Neural cell (in vitro differentiated cells): Measurements from ENCODE around the gene PDHB. TPM values are rescaled to one million over a fixed set of nuclear protein-coding genes. Genes with fewer than 3 reads are reported as not detected.

Source experiments
- H2AFZ ChIP-seq: fragments of 200-600, 300-800 bp; sonication (generic), shearing (Covaris generic); 2 replicates; pipeline ENCODE4 v1.6.0; 2014; ENCODE audit warnings: low read depth, mild to moderate bottlenecking, antibody characterized with exemption, low read length, moderate library complexity
- H3F3A ChIP-seq: fragments of 200-600 bp; shearing (Covaris generic); 2 replicates; pipeline ENCODE4 v1.6.1; 2016; ENCODE audit warnings: mild to moderate bottlenecking, moderate library complexity, mixed read lengths, antibody characterized with exemption, low read length; ENCODE audit not compliant: insufficient read depth, poor library complexity, severe bottlenecking
- H3K27ac ChIP-seq: fragments of 200-600, 300-800 bp; sonication (generic), shearing (Covaris generic); 2 replicates; pipeline ENCODE4 v1.5.1; 2014; ENCODE audit warnings: mild to moderate bottlenecking, low read length, moderate library complexity
- H3K27me3 ChIP-seq: fragments of 300-800, 200-600 bp; sonication (generic), shearing (Covaris generic); 2 replicates; pipeline ENCODE4 v1.6.0; 2014; ENCODE audit warnings: mild to moderate bottlenecking, low read depth, low read length, moderate library complexity; ENCODE audit not compliant: insufficient read depth
- H3K36me3 ChIP-seq: fragments of 300-800, 200-600 bp; sonication (generic), shearing (Covaris generic); 2 replicates; pipeline ENCODE4 v1.5.1; 2014; ENCODE audit warnings: mild to moderate bottlenecking, antibody characterized with exemption, low read length, moderate library complexity; ENCODE audit not compliant: insufficient read depth
- H3K4me2 ChIP-seq: fragments of 300-800, 200-600 bp; sonication (generic), shearing (Covaris generic); 2 replicates; pipeline ENCODE4 v1.6.0; 2014; ENCODE audit warnings: mild to moderate bottlenecking, low read length
- H3K4me3 ChIP-seq: fragments of 300-800, 200-600 bp; sonication (generic), shearing (Covaris generic); 2 replicates; pipeline ENCODE4 v1.5.1; 2014; ENCODE audit warnings: mild to moderate bottlenecking, low read length, moderate library complexity
- H3K79me2 ChIP-seq: fragments of 200-600 bp; shearing (Covaris generic); replicated peaks from 2 replicates; pipeline ENCODE4 v1.6.0; 2014; ENCODE audit warnings: mild to moderate bottlenecking, low read length, moderate library complexity; ENCODE audit not compliant: insufficient read depth
- H3K9ac ChIP-seq: fragments of 300-800, 200-600 bp; sonication (generic), shearing (Covaris generic); 2 replicates; pipeline ENCODE4 v1.6.1; 2016; ENCODE audit warnings: mild to moderate bottlenecking, low read length, mixed read lengths
- H3K9me2 ChIP-seq: fragments of 200-600 bp; shearing (Covaris generic); 2 replicates; pipeline ENCODE4 v1.6.1; 2016; ENCODE audit warnings: mild to moderate bottlenecking, low read length, mixed read lengths; ENCODE audit not compliant: insufficient read depth
- H3K9me3 ChIP-seq: fragments of 200-600, 300-800 bp; sonication (generic), shearing (Covaris generic); 2 replicates; pipeline ENCODE4 v1.6.1; 2016; ENCODE audit warnings: mild to moderate bottlenecking, mixed run types, low read length, moderate library complexity, mixed read lengths
- H4K20me1 ChIP-seq: fragments of 200-600 bp; shearing (Covaris generic); 2 replicates; pipeline ENCODE4 v1.6.1; 2016; ENCODE audit warnings: mild to moderate bottlenecking, mixed run types; ENCODE audit not compliant: insufficient read depth
- EP300 ChIP-seq: fragments of 450-650 bp; conservative IDR thresholded peaks from 2 replicates; pipeline ENCODE4 v1.6.1; 2014; ENCODE audit warnings: antibody characterized with exemption, mild to moderate bottlenecking, moderate library complexity; ENCODE audit not compliant: poor library complexity, severe bottlenecking
- EZH2 ChIP-seq: fragments of 200-600, 300-800 bp; shearing (Covaris generic), sonication (generic); IDR thresholded peaks from 2 replicates; pipeline ENCODE4 v1.6.1; 2014; ENCODE audit warnings: antibody characterized with exemption, low read length, borderline replicate concordance, mild to moderate bottlenecking; ENCODE audit not compliant: insufficient read depth, poor library complexity, severe bottlenecking
- MXI1 ChIP-seq: fragments of 450-650 bp; conservative IDR thresholded peaks from 2 replicates; pipeline ENCODE4 v1.6.1; 2014; ENCODE audit warnings: antibody characterized with exemption, mild to moderate bottlenecking; ENCODE audit not compliant: poor library complexity, severe bottlenecking
- POLR2AphosphoS5 ChIP-seq: IDR thresholded peaks from 2 replicates; pipeline ENCODE4 v1.6.1; 2012
- RAD21 ChIP-seq: fragments of 450-650 bp; conservative IDR thresholded peaks from 2 replicates; pipeline ENCODE4 v1.6.1; 2014; ENCODE audit warnings: antibody characterized with exemption, mild to moderate bottlenecking, moderate library complexity
- SMC3 ChIP-seq: fragments of 450-650 bp; conservative IDR thresholded peaks from 2 replicates; pipeline ENCODE4 v1.6.1; 2014; ENCODE audit warnings: antibody characterized with exemption, mild to moderate bottlenecking, moderate library complexity; ENCODE audit not compliant: poor library complexity
- TAF1 ChIP-seq: IDR thresholded peaks from 2 replicates; pipeline ENCODE4 v1.6.1; 2012; ENCODE audit warnings: low read depth
- polyA plus RNA-seq: library from polyadenylated mRNA; depleted of rRNA; stranded (reverse); fragments of >200 nt; gene quantifications from 2 replicates; pipeline ENCODE4 v1.2.3, GENCODE V29; 2014
- TF ChIP-seq, protein P1 (sequence below): fragments of 450-650 bp; IDR thresholded peaks from 2 replicates; pipeline ENCODE4 v1.5.1; 2014; ENCODE audit warnings: antibody characterized with exemption, mild to moderate bottlenecking, moderate library complexity; ENCODE audit not compliant: poor library complexity, severe bottlenecking
- TF ChIP-seq, protein P2 (sequence below): IDR thresholded peaks from 2 replicates; pipeline ENCODE4 v1.6.1; 2012; ENCODE audit warnings: borderline replicate concordance

The PDHB gene
- polyA plus RNA-seq, 1 donor from 2014 or later: 154 TPM

DNA sequence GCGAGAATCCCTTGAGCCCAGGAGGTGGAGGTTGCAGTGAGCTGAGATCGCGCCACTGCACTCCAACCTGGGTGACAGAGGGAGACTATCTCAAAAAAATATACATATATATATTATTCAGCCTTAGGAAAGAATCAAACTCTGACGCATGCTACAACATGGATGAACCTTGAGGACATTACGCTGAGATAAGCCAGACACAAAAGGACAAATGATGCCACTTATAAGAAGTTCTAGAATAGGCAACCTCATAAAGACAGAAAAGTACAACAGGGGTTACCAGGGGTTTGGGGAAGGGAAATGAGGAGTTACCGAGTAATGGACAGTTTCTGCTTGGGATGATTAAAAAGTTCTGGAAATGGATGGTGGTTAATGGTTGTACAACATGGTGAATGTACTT is 727 bp downstream of the PDHB start:
- TF ChIP-seq EZH2: no peak
- no peak for TF ChIP-seq RAD21
- no peak for TF ChIP-seq EP300
- no peak for TF ChIP-seq POLR2AphosphoS5
- no peak for TF ChIP-seq SMC3
- TF ChIP-seq, protein P1, sequence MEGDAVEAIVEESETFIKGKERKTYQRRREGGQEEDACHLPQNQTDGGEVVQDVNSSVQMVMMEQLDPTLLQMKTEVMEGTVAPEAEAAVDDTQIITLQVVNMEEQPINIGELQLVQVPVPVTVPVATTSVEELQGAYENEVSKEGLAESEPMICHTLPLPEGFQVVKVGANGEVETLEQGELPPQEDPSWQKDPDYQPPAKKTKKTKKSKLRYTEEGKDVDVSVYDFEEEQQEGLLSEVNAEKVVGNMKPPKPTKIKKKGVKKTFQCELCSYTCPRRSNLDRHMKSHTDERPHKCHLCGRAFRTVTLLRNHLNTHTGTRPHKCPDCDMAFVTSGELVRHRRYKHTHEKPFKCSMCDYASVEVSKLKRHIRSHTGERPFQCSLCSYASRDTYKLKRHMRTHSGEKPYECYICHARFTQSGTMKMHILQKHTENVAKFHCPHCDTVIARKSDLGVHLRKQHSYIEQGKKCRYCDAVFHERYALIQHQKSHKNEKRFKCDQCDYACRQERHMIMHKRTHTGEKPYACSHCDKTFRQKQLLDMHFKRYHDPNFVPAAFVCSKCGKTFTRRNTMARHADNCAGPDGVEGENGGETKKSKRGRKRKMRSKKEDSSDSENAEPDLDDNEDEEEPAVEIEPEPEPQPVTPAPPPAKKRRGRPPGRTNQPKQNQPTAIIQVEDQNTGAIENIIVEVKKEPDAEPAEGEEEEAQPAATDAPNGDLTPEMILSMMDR: no peak
- TF ChIP-seq, protein P2, sequence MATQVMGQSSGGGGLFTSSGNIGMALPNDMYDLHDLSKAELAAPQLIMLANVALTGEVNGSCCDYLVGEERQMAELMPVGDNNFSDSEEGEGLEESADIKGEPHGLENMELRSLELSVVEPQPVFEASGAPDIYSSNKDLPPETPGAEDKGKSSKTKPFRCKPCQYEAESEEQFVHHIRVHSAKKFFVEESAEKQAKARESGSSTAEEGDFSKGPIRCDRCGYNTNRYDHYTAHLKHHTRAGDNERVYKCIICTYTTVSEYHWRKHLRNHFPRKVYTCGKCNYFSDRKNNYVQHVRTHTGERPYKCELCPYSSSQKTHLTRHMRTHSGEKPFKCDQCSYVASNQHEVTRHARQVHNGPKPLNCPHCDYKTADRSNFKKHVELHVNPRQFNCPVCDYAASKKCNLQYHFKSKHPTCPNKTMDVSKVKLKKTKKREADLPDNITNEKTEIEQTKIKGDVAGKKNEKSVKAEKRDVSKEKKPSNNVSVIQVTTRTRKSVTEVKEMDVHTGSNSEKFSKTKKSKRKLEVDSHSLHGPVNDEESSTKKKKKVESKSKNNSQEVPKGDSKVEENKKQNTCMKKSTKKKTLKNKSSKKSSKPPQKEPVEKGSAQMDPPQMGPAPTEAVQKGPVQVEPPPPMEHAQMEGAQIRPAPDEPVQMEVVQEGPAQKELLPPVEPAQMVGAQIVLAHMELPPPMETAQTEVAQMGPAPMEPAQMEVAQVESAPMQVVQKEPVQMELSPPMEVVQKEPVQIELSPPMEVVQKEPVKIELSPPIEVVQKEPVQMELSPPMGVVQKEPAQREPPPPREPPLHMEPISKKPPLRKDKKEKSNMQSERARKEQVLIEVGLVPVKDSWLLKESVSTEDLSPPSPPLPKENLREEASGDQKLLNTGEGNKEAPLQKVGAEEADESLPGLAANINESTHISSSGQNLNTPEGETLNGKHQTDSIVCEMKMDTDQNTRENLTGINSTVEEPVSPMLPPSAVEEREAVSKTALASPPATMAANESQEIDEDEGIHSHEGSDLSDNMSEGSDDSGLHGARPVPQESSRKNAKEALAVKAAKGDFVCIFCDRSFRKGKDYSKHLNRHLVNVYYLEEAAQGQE: no peak
- no peak for TF ChIP-seq TAF1
- no peak for TF ChIP-seq MXI1
- Histone ChIP-seq H3F3A (peaks cover 2% of the 10 kb centered on the region), H3K27me3 (no peaks in the 10 kb centered on the region), H3K4me3 (peak overlapping the region; percentile 93), H3K4me2 (peak overlapping the region; percentile 97), H3K36me3 (peaks cover 5% of the 10 kb centered on the region), H3K9me3 (no peaks in the 10 kb centered on the region), H3K9me2 (no peaks in the 10 kb centered on the region), H2AFZ (peak overlapping the region; percentile 91), H3K27ac (peak overlapping the region; percentile 97), H3K79me2 (peaks cover 7% of the 10 kb centered on the region), H4K20me1 (no peaks in the 10 kb centered on the region), H3K9ac (peak overlapping the region; percentile 98)

DNA sequence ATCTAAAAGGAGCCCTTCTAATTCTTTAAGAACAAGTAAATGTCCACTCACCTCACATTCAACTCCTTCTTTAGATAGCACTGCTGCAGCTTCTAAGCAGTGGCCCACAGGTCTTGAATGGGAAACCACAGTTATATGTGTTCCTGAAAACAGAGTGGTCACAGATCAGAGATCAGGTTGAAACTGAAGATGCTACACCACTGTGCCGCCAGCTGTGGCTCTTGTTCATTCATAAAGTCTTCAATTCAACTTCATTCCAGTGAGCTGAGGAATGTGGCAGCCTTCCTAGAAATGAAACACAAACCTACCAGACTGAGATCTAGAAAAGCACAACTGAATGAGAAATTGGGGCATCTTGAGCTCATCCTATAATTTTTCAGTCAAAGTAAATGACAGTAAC is 4.0 kb downstream of the PDHB start:
- H3K27me3 ChIP-seq: no peaks in the 10 kb centered on the region
- H3K4me3 ChIP-seq: no peak overlapping the region
- no peak overlapping the region for H3K9ac ChIP-seq
- no peaks in the 10 kb centered on the region for H3K9me3 ChIP-seq
- H3K27ac ChIP-seq: no peak overlapping the region
- peaks cover 7% of the 10 kb centered on the region for H3K79me2 ChIP-seq
- no peak overlapping the region for H2AFZ ChIP-seq
- peaks cover 8% of the 10 kb centered on the region for H3K36me3 ChIP-seq
- no peaks in the 10 kb centered on the region for H4K20me1 ChIP-seq
- no peak overlapping the region for H3K4me2 ChIP-seq
- H3K9me2 ChIP-seq: no peaks in the 10 kb centered on the region
- TF ChIP-seq EZH2: no peak
- TF ChIP-seq, protein P1: no peak
- TF ChIP-seq POLR2AphosphoS5: no peak
- no peak for TF ChIP-seq RAD21
- no peak for TF ChIP-seq TAF1
- no peak for TF ChIP-seq SMC3
- peaks cover 2% of the 10 kb centered on the region for H3F3A ChIP-seq
